Endodermal cell (in vitro differentiated cells): ENCODE measurements around the gene NOD1. TPM values are rescaled to one million over a fixed set of nuclear protein-coding genes. Genes with fewer than 3 reads are reported as not detected.

Experiments
- DNase-seq: peaks from one replicate; pipeline ENCODE4 v3.0.0-alpha.2; 2017
- H3K27ac ChIP-seq: 2 replicates; pipeline ENCODE4 v1.5.1; 2013; ENCODE audit warnings: mild to moderate bottlenecking, low read depth, low read length, moderate library complexity
- H3K27me3 ChIP-seq: 2 replicates; pipeline ENCODE4 v1.6.1; 2013; ENCODE audit warnings: mild to moderate bottlenecking, low read length, moderate library complexity; ENCODE audit not compliant: insufficient read depth, control insufficient read depth, poor library complexity, severe bottlenecking
- H3K36me3 ChIP-seq: 2 replicates; pipeline ENCODE4 v1.7.0; 2013; ENCODE audit warnings: mild to moderate bottlenecking, low read length, moderate library complexity; ENCODE audit not compliant: control insufficient read depth, insufficient read depth
- H3K4me1 ChIP-seq: one replicate; pipeline ENCODE4 v1.7.0; 2013; ENCODE audit warnings: low read length; ENCODE audit not compliant: control insufficient read depth, insufficient read depth
- H3K4me3 ChIP-seq: 2 replicates; pipeline ENCODE4 v1.5.1; 2013; ENCODE audit warnings: mild to moderate bottlenecking, low read length, moderate library complexity
- H3K9ac ChIP-seq: 2 replicates; pipeline ENCODE4 v1.6.1; 2013; ENCODE audit warnings: mild to moderate bottlenecking, low read length, moderate library complexity; ENCODE audit not compliant: poor library complexity, severe bottlenecking; ENCODE audit errors: extremely low read depth
- H3K9me3 ChIP-seq: 2 replicates; pipeline ENCODE4 v1.6.1; 2013; ENCODE audit warnings: mild to moderate bottlenecking, low read length, moderate library complexity; ENCODE audit not compliant: control insufficient read depth
- H3K27ac Mint-ChIP-seq: 2 replicates; pipeline ENCODE4 v1.8.0; 2020; ENCODE audit warnings: mixed read lengths
- H3K27me3 Mint-ChIP-seq: 2 replicates; pipeline ENCODE4 v1.8.0; 2021; ENCODE audit warnings: mild to moderate bottlenecking, mixed read lengths; ENCODE audit not compliant: insufficient read depth
- H3K36me3 Mint-ChIP-seq: 2 replicates; pipeline ENCODE4 v1.8.0; 2020; ENCODE audit warnings: low read depth, mixed read lengths
- H3K4me1 Mint-ChIP-seq: 2 replicates; pipeline ENCODE4 v1.8.0; 2020; ENCODE audit warnings: mixed read lengths
- H3K4me3 Mint-ChIP-seq: 2 replicates; pipeline ENCODE4 v1.8.0; 2020; ENCODE audit warnings: mild to moderate bottlenecking, moderate library complexity, mixed read lengths
- H3K9me3 Mint-ChIP-seq: 2 replicates; pipeline ENCODE4 v1.8.0; 2020; ENCODE audit warnings: mild to moderate bottlenecking, mixed read lengths
- WGBS, 2 experiments: methylation state at CpG; one replicate each; pipeline versions ENCODE4 v1.1.5 to v1.1.7; 2013; ENCODE audit warnings: missing lambda C conversion rate in 2 of 2, mixed read lengths in 1 of 2; ENCODE audit not compliant: insufficient coverage in 1 of 2, insufficient read length in 1 of 2; 5-methylcytosine and 5-hydroxymethylcytosine counted together
- total RNA-seq, 2 donors: library from RNA; stranded (reverse); fragmentation: NEBNext Ultra II Directional in 1 of 2; extraction: Animal tissue kit (Norgen Biotek cat#: 25700) in 1 of 2; gene quantifications; 2 replicates in 1 of 2; 3 replicates in 1 of 2; pipeline ENCODE4 v1.2.1, GENCODE V29; 2021
- TF ChIP-seq, protein P1 (sequence below): fragments of 200-600 bp; sonication (generic); conservative IDR thresholded peaks from 2 replicates; pipeline ENCODE4 v1.5.0; 2021; ENCODE audit warnings: antibody characterized with exemption, mild to moderate bottlenecking

Gene NOD1
- total RNA-seq, 2 donors from 2014 or later, result 3.3 to 3.4 TPM

DNA sequence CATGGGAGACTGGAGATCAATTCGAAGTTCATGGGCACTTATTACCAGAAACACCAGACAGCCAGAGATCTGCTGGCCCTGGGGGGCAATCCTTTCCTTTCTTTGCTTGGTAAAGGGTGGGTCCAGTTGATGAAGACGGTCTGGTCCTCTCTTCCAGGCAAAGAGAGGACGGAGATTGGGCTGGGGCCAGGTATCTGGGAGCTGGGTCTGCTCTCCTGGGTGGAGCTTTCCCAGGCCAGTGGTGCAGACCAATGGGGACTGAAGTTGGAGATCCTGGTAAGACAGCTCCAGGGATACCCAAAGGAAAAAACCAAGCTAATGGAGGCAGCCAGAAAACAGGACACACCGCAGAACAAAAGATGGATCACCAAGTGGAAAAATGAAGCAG lies 18.3 kb downstream of the NOD1 start:
- 81 to 100% methylated on average over 2 to 4 of the region's 4 CpGs for WGBS, 2 experiments
- Histone ChIP-seq H3K9ac (no peak overlapping the region), H3K27me3 (no peaks in the 10 kb centered on the region), H3K4me1 (no peaks in the 10 kb centered on the region), H3K27ac (no peak overlapping the region), H3K4me3 (no peak overlapping the region), H3K36me3 (no peaks in the 10 kb centered on the region), H3K9me3 (no peaks in the 10 kb centered on the region)
- no peak for DNase-seq
- TF ChIP-seq, protein P1, sequence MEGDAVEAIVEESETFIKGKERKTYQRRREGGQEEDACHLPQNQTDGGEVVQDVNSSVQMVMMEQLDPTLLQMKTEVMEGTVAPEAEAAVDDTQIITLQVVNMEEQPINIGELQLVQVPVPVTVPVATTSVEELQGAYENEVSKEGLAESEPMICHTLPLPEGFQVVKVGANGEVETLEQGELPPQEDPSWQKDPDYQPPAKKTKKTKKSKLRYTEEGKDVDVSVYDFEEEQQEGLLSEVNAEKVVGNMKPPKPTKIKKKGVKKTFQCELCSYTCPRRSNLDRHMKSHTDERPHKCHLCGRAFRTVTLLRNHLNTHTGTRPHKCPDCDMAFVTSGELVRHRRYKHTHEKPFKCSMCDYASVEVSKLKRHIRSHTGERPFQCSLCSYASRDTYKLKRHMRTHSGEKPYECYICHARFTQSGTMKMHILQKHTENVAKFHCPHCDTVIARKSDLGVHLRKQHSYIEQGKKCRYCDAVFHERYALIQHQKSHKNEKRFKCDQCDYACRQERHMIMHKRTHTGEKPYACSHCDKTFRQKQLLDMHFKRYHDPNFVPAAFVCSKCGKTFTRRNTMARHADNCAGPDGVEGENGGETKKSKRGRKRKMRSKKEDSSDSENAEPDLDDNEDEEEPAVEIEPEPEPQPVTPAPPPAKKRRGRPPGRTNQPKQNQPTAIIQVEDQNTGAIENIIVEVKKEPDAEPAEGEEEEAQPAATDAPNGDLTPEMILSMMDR, result no peak
- H3K9me3 Mint-ChIP-seq, result no peaks in the 10 kb centered on the region
- H3K36me3 Mint-ChIP-seq, result no peaks in the 10 kb centered on the region
- H3K27ac Mint-ChIP-seq, result no peak overlapping the region
- H3K27me3 Mint-ChIP-seq, result no peaks in the 10 kb centered on the region
- no peaks in the 10 kb centered on the region for H3K4me1 Mint-ChIP-seq
- H3K4me3 Mint-ChIP-seq, result no peak overlapping the region

DNA sequence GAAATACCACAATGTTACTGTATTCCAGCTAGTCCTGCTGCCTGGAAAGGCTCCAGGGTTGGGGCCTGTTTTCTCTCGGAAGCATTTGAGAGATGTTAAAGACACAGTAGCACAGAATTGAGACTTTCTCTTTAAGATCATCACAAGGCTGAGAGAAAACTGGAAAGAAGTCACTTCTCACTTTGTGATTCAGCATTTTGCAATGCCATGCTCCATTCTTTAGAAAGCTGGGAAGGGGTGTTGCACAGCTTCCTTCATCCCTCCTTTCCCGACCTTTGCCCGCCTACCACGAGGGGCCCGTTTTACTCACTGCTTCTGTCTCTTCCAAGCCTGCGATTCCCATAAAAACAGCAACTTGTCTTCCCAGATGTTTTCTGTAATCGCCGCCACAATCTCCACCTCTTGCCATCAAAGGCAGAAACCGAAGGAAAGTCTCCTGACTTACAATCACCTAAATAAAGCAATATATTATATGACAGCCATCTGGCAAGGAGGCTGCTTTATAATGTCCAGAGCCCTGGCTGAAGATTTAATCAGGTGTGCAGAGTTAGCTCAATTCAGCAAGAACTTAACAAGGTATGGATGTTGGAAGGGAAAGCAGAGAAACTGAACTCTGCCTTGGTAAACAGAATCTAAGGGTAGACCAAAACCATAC lies 18.9 kb downstream of the NOD1 start:
- Histone ChIP-seq H3K27me3 (no peaks in the 10 kb centered on the region), H3K4me3 (no peak overlapping the region), H3K36me3 (no peaks in the 10 kb centered on the region), H3K9ac (no peak overlapping the region), H3K9me3 (no peaks in the 10 kb centered on the region), H3K27ac (no peak overlapping the region), H3K4me1 (no peaks in the 10 kb centered on the region)
- TF ChIP-seq, protein P1, result no peak
- no peaks in the 10 kb centered on the region for H3K9me3 Mint-ChIP-seq
- no peaks in the 10 kb centered on the region for H3K36me3 Mint-ChIP-seq
- whole genome bisulfite sequencing, 2 experiments, result 84 to 89% methylated on average over 4 to 9 of the region's 9 CpGs
- H3K4me1 Mint-ChIP-seq, result no peaks in the 10 kb centered on the region
- DNase-seq, result no peak
- H3K27ac Mint-ChIP-seq, result no peak overlapping the region
- H3K4me3 Mint-ChIP-seq, result no peak overlapping the region
- no peaks in the 10 kb centered on the region for H3K27me3 Mint-ChIP-seq

DNA sequence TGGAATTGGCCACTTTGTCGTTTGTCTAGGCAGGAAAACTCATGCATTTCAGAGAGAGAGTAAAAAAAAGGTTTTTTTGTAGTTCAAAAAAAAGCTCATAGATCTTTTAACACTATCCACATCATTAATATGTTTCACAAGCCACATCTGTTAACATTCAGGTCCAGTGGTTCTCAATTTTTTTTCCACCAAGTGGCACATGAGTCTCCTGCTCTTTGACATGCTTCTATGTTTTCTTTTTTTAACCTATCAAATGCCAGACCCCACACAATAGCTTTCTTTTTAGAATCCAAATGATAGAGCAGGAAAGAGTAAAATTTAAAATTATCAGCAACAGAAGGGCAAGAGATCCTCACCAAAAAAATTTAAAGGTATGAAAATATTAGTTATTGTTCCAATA lies 20.3 kb downstream of the NOD1 start:
- Histone ChIP-seq H3K27me3 (no peaks in the 10 kb centered on the region), H3K27ac (no peak overlapping the region), H3K4me1 (no peaks in the 10 kb centered on the region), H3K9ac (no peak overlapping the region), H3K9me3 (no peaks in the 10 kb centered on the region), H3K4me3 (no peak overlapping the region), H3K36me3 (no peaks in the 10 kb centered on the region)
- Mint-ChIP-seq H3K4me3 (no peak overlapping the region), H3K4me1 (no peaks in the 10 kb centered on the region), H3K27ac (no peak overlapping the region), H3K9me3 (no peaks in the 10 kb centered on the region), H3K27me3 (no peaks in the 10 kb centered on the region), H3K36me3 (no peaks in the 10 kb centered on the region)
- no peak for DNase-seq
- TF ChIP-seq, protein P1, result no peak
- 93% methylated on average over 1 of the region's 1 CpG; no CpG with 5 or more reads in 1 of the 2 experiments for WGBS, 2 experiments
